Renal cortical epithelial cell (primary cell): ENCODE data around the gene SLC35F5. TPM values are rescaled to one million over a fixed set of nuclear protein-coding genes. Genes with fewer than 3 reads are reported as not detected.
A peak's percentile ranks its signal among the peaks of the same experiment; 100 is the strongest.
"Not testable (repeated sequence)": the region's sequence is repeated elsewhere in the genome, so short reads cannot be mapped to it uniquely, and the experiment has no call there.

Experiments used
- DNase-seq: peaks from one replicate; pipeline ENCODE4 v3.0.0-alpha.2; 2011; ENCODE audit warnings: low read depth
- total RNA-seq: library from RNA; depleted of rRNA; stranded (reverse); fragments of >200 nt; gene quantifications from 2 replicates; pipeline ENCODE4 v1.2.3, GENCODE V29; 2014

SLC35F5 gene
- total RNA-seq, 1 donor from 2014 or later = 381 TPM

GRCh38 chr2:113755835-113756354 lies 547 bp downstream of the SLC35F5 start:
- DNase-seq = peak; percentile 13

GRCh38 chr2:113755035-113755834 lies 1.2 kb downstream of the SLC35F5 start:
- peak; percentile 69 for DNase-seq

GRCh38 chr2:113754160-113754559 lies 2.3 kb downstream of the SLC35F5 start:
- no peak for DNase-seq

DNA sequence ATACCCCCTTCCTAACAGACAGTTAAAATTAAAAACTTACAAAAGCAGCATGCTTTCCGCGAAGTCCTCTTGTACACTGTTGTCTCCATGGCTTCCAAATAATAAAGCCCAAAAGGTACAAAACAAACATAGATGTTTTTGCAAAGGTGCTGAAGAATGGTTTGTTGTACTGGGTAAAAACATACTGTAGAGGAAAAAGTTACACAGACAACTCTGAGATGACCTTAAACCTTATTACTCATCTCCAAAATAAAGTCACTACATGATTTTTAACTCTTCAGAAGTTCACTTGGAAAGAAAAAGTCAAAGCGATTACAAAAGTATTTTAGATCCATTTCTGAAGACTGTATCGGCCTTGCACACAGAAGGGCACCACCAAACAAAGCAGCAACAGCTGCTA lies 6.1 kb downstream of the SLC35F5 start:
- DNase-seq = no peak

- no peak for DNase-seq
Observed at GRCh38 chr2:113741091-113741490, 15.4 kb downstream of the SLC35F5 start.

- DNase-seq = no peak
Observed at GRCh38 chr2:113739849-113740248, 16.6 kb downstream of the SLC35F5 start.

- no peak for DNase-seq
Observed at GRCh38 chr2:113734185-113734584, 22.3 kb downstream of the SLC35F5 start.

DNA sequence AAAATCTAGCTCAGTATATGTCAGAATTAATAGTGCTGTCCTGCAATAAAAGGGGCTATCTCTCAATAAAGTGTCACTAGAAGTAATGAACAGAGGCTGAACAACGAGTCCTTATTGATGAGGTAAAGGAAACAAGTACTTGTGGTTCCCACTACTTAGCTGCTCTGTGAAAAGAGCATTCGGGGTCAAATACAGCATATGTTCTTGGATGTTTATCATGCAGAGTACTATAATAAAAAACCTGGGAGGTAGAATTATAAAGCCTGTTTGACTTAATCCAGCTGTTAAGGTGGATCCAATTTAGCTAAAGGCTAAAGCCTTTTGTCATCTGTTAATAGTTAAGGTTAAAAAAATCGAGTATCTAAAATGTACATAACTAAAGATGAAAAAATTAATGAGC lies 32.4 kb downstream of the SLC35F5 start:
- no peak for DNase-seq

DNA sequence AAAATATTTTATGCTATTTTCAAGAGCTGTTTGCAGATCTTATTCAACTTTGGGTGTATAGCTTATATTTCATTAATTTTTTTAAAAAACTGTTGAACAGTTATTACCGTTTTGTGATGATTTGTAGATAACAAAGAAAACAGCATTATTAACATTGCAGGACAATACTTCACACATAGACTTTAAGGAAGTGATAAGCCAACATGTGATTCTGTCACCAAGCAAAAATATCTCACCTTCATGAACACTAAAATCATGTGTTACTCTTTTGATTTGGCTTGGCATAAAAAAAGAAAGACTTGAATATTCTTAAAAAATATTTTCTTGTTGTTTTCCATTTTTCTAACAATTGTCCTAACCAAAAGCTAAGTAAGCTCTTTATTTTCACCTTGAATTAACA lies 33.0 kb downstream of the SLC35F5 start:
- DNase-seq = no peak

GRCh38 chr2:113720167-113720566 lies 36.3 kb downstream of the SLC35F5 start:
- peak; percentile 48 for DNase-seq

- no peak for DNase-seq
Observed at GRCh38 chr2:113716291-113716690, 40.2 kb downstream of the SLC35F5 start.

GRCh38 chr2:113712941-113713340 lies 43.5 kb downstream of the SLC35F5 start:
- peak; percentile 65 for DNase-seq

DNA sequence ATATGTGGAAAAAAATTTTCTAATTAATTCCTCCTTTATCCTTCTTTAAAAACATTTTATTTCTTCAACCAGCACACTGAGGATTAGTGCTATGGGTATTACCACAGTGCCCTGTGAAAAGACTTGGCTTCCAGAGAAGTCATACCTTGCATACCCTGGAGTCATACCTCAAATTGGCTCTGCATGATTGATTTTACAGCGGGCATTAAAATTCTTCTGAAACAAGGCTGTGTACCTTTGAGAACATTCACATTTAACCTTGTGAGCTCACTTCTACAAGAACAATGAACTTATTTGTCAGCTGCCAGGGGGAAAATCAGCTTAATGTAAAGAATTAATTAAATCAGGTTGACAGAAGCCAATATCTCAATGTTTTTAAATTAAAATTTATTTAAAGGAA lies 44.6 kb downstream of the SLC35F5 start:
- peak; percentile 97 for DNase-seq

- DNase-seq = no peak
Observed at GRCh38 chr2:113709022-113709421, 47.4 kb downstream of the SLC35F5 start.

- peak; percentile 17 for DNase-seq
Observed at GRCh38 chr2:113707106-113707505, 49.3 kb downstream of the SLC35F5 start.

DNA sequence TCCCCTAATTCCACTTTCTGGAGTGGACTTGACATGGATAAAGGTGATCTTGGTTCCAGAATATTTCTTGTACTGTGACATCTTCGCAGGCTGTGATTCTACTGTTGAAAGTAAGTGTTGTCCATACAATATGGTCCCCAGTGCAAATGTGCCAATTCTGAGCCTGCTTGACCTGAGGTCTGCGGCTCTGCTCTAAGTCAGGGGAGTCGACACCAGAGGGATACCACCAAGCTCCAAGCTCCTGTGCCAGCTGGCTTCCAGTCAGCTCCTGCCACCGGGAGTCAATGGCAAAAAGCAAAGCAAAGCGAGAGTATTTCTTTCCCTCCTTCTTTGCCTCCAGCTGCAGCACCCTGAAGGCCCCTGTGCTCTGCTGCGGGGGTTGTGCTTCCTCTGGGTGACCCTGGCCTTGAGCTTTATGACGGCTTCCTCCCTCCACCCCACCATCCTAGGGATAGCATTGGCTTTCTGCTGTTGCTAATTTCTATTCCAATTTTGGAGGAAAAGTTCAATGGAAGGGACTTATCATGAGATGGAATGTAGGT lies 50.4 kb downstream of the SLC35F5 start:
- DNase-seq = no peak

DNA sequence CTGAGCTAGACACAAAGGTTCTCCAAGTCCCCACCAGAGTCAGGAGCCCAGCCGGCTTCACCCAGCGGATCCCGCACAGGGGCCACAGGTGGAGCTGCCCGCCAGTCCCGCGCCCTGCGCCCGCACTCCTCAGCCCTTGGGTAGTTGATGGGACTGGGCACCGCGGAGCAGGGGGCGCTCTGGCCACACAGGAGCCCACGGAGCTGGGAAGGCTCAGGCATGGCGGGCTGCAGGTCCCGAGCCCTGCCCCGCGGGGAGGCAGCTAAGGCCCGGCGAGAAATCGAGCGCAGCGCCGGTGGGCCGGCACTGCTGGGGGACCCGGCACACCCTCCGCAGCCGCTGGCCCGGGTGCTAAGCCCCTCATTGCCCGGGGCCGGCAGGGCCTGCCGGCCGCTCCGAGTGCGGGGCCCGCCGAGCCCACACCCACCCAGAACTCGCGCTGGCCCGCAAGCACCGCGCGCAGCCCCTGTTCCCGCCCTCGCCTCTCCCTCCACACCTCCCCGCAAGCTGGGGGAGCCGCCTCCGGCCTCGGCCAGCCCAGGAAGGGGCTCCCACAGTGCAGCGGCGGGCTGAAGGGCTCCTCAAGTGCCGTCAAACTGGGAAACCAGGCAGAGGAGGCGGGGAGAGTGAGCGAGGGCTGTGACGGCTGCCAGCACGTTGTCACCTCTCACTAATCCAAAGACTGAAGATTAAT lies 52.0 kb downstream of the SLC35F5 start:
- not testable (repeated sequence) for DNase-seq

DNA sequence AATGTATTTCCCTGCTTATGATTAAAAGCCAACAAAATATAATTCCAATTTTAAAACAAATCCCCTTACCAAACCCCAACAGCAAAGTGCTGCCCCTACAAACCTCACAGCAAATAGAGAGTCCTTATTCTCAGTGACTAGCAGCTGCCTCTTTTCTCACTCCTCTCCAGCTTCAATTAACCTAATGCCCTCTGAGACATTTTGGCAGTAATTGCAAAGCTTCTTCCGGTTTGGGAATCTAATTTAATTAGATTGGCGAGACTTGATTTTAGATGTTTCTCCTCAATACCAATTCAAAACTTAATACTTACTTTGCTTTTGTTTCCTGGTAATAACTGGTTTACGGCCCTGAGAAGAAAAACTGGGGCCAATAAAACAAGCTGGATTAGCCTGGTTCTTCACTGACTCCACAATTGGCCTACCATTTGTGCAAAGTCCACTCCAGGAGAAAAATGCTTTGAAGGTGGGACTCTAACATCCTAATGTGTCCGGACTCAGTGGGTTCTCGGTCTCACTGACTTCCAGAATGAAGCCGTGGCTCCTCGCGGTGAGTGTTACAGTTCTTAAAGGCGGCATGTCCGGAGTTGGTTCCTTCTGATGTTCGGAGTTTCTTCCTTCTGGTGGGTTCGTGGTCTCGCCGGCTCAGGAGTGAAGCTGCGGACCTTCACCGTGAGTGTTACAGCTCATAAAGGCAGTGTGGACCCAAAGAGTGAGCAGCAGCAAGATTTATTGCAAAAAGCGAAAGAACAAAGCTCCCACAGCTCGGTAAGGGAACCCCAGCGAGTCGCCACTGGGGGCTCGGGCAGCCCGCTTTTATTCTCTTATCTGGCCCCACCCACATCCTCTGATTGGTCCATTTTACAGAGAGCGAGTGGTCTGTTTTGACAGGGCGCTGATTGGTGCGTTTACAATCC lies 52.8 kb downstream of the SLC35F5 start:
- DNase-seq = no peak

DNA sequence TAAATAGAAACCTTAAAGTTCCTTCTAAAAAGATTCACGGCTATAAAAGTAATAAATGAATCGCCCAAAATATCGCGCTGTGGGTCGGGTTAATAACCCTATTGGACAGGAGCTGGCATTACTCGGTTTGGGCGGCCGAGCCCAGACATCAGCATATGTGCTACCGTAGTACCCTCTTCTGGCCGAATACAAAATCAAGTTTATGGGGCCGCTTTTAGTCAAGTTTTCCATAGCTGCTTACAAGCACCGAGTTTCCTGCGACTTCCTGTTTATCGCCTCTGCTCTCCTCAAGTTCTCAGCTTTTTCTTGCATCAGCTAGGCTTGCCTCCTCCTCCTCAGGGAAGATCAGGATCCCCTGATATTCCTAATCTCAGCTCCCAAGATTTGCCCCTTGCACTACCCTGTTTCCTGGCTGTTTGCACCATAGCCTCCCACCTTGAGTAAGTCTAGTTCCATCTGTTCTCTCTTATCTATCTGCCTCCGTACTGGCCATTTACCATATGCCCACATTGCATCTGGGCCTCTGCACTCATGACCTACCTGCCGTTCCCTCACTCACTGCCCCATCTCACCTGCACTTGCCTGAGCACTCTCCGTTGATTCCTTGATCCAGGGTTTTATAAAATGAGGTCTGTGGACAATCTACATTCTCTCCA lies 56.1 kb downstream of the SLC35F5 start:
- no peak for DNase-seq

DNA sequence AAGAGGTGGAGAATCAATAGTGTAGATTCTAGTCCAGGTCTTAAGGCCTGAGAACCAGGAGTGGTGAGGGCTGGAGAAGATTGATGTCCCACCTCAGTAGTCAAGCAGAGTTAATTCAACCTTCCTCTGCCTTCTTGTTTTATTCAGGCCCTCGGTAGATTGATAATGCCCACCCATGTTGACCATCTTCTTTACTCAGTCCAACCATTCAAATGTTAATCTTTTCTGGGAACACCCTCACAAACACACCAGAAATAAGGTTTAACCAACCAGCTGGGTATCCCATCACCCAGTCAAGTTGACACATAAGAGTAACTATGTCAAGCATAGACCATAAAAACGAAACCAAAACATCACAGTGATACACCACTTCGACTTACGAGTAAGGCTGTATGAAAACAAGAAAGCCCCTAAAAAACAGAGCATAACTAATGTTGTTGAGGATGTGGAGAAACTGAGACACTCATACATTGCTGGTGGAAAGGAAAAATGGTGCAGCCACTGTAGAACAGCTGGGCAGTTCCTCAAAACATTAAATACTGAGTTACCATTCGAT lies 57.5 kb downstream of the SLC35F5 start:
- DNase-seq = no peak

DNA sequence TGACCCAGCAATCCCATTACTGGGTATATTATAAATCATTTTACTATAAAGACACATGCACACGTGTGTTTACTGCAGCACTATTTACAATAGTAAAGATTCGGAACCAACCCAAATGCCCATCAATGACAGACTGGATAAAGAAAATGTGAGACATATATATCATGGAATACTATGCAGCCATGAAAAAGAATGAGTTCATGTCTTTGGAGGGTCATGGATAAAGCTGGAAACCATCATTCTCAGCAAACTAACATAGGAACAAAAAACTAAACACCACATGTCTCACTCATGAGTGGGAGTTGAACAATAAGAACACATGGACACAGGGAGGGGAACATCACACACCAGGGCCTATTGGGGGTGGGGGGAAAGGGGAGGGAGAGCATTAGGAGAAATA lies 58.2 kb downstream of the SLC35F5 start:
- not testable (repeated sequence) for DNase-seq
